HG03060 (cell line): ENCODE data around the gene ETFB.

Experiments
- ATAC-seq: cut with Tn5 transposase; IDR thresholded peaks from one replicate; pipeline ENCODE4 v1.9.1; 2021; ENCODE audit warnings: low read depth, moderate number of reproducible peaks; ENCODE audit not compliant: unreplicated experiment

ETFB gene

GRCh38 chr19:51331193-51331592, 35.0 kb downstream of the ETFB start:
- ATAC-seq, result no peak

- ATAC-seq, result no peak
Measured at GRCh38 chr19:51330366-51330765, 35.8 kb downstream of the ETFB start.

- ATAC-seq, result no peak
Measured at GRCh38 chr19:51329411-51329810, 36.8 kb downstream of the ETFB start.

- ATAC-seq, result no peak
Measured at GRCh38 chr19:51327066-51328001, 38.9 kb downstream of the ETFB start.

- no peak for ATAC-seq
Measured at GRCh38 chr19:51326216-51327065, 39.7 kb downstream of the ETFB start.

GRCh38 chr19:51325161-51325976, 40.8 kb downstream of the ETFB start:
- ATAC-seq, result no peak

GRCh38 chr19:51324167-51324481, 42.1 kb downstream of the ETFB start:
- ATAC-seq, result no peak

- no peak for ATAC-seq
Measured at GRCh38 chr19:51323481-51324166, 42.6 kb downstream of the ETFB start.

- no peak for ATAC-seq
Measured at GRCh38 chr19:51321799-51322198, 44.4 kb downstream of the ETFB start.

- ATAC-seq, result no peak
Measured at GRCh38 chr19:51320280-51320657, 45.9 kb downstream of the ETFB start.

- ATAC-seq, result no peak
Measured at GRCh38 chr19:51319649-51320279, 46.4 kb downstream of the ETFB start.

- no peak for ATAC-seq
Measured at GRCh38 chr19:51318687-51319648, 47.2 kb downstream of the ETFB start.

GRCh38 chr19:51317968-51318367, 48.2 kb downstream of the ETFB start:
- no peak for ATAC-seq

GRCh38 chr19:51317376-51317775, 48.8 kb downstream of the ETFB start:
- no peak for ATAC-seq

- no peak for ATAC-seq
Measured at GRCh38 chr19:51316688-51317087, 49.5 kb downstream of the ETFB start.

- no peak for ATAC-seq
Measured at GRCh38 chr19:51311351-51312257, 54.6 kb downstream of the ETFB start, which contains the start of gene IGLON5. IGLON5 (plus strand) TSS chr19:51311644; CDS start chr19:51311848, 204 bp downstream.

- no peak for ATAC-seq
Measured at GRCh38 chr19:51305479-51305878, 60.7 kb downstream of the ETFB start.
